ENCODE data around the gene ADPRM. TPM values are rescaled to one million over a fixed set of nuclear protein-coding genes. Genes with fewer than 3 reads are reported as not detected.
A peak's percentile ranks its signal among the peaks of the same experiment; 100 is the strongest.

Gene ADPRM
- total RNA-seq, 1 experiment from 2014 or later: 5.1 TPM

DNA sequence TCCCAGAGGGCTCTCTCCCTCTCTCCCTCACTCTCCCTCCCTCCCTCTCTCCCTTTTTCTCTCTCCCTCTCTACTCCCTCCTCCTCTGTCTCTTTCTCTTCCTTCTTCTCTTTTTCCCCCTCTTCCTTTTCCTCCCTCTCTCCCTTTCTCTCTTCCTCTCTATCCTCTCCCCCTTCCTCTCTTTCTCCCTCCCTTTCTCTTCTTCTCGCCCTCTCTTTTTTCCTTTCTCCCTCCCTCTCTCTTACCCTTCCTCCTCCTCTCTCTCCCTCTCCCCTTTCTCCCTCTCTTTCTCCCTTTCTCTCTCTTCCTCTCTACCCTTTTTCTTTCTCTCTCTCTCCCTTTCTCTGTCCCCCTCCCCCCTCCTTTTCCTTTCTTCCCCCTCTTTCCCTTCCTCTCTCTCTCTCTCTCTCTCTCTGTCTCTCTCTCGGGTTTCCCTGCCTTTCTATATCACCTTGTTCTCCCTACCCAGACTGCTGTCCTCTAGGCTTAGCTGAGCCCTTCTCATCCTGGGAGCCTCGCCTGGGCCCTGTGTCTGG, 58.3 kb downstream of the ADPRM start:
- Mint-ChIP-seq H3K9me3 (no peaks in the 10 kb centered on the region; a peak in 1 of 5 replicates), H3K4me1 (peaks cover 39% of the 10 kb centered on the region in 2 experiments), H3K4me3 (peak overlapping the region; percentile 70 to 81), H3K27ac (peak overlapping the region; percentile 93 to 99 (median 93)), H3K36me3 (ENCODE audit: insufficient read depth in 1 of 3, low read depth in 3 of 3) (no peaks in the 10 kb centered on the region), H3K27me3 (ENCODE audit: low read depth) (no peaks in the 10 kb centered on the region)
- Histone ChIP-seq H3T11ph (ENCODE audit: low read length) (no peak overlapping the region), H3K23me2 (ENCODE audit: insufficient read length, low read depth, low read length, poor library complexity, severe bottlenecking) (peaks cover 6% of the 10 kb centered on the region), H3K4me2 (ENCODE audit: insufficient read depth, insufficient read length, low read length) (peak overlapping the region; percentile 49), H2AFZ (ENCODE audit: low read length) (no peak overlapping the region), H2BK20ac (ENCODE audit: low read depth, low read length, poor library complexity, severe bottlenecking) (no peak overlapping the region), H3K27ac (ENCODE audit: insufficient read length, low read depth, low read length) (no peak overlapping the region), H4K5ac (ENCODE audit: insufficient read length, low read depth, low read length) (no peak overlapping the region), H3K9ac (ENCODE audit: extremely low read depth, insufficient read length, low read length) (no peak overlapping the region), H4K8ac (replicated peaks; ENCODE audit: insufficient read length, low read depth, low read length) (no peak overlapping the region), H3K79me2 (ENCODE audit: insufficient read depth, low read length) (no peaks in the 10 kb centered on the region), H3K18ac (ENCODE audit: insufficient read length, low read depth, low read length) (no peak overlapping the region), H4K91ac (ENCODE audit: insufficient read length, low read depth, low read length) (no peak overlapping the region), H3K4me1 (ENCODE audit: insufficient read depth, low read length) (peaks cover 14% of the 10 kb centered on the region; the same call in 1 of the 2 replicates), H2BK5ac (ENCODE audit: insufficient read length, low read length) (no peak overlapping the region), H3K27me3 (ENCODE audit: insufficient read depth, low read length) (no peaks in the 10 kb centered on the region), H2AK5ac (ENCODE audit: insufficient read length, low read length) (no peak overlapping the region), H3K23ac (ENCODE audit: insufficient read length, low read depth, low read length) (no peak overlapping the region), H3K79me1 (ENCODE audit: insufficient read depth, low read depth, low read length, poor library complexity, severe bottlenecking) (no peaks in the 10 kb centered on the region), H2BK120ac (ENCODE audit: low read depth, low read length, poor library complexity, severe bottlenecking) (no peak overlapping the region), H3K56ac (ENCODE audit: insufficient read length, low read depth, low read length) (no peak overlapping the region), H4K20me1 (ENCODE audit: control insufficient read depth, insufficient read depth, insufficient read length) (no peaks in the 10 kb centered on the region), H2BK12ac (ENCODE audit: insufficient read length, low read depth, low read length) (no peak overlapping the region), H3K4ac (ENCODE audit: low read depth, low read length) (no peak overlapping the region), H2BK15ac (ENCODE audit: low read depth, low read length) (no peak overlapping the region), H3K9me3 (ENCODE audit: control insufficient read depth, low read depth, low read length) (no peaks in the 10 kb centered on the region), H3K14ac (ENCODE audit: insufficient read depth, low read length) (no peak overlapping the region; the same call in 1 of the 2 replicates)
- DNase-seq: no peak
- no CpG with 5 or more reads among the region's 3 CpGs for WGBS (ENCODE audit: extremely low coverage, insufficient read length, low lambda C conversion rate)
- TF ChIP-seq, protein P1, sequence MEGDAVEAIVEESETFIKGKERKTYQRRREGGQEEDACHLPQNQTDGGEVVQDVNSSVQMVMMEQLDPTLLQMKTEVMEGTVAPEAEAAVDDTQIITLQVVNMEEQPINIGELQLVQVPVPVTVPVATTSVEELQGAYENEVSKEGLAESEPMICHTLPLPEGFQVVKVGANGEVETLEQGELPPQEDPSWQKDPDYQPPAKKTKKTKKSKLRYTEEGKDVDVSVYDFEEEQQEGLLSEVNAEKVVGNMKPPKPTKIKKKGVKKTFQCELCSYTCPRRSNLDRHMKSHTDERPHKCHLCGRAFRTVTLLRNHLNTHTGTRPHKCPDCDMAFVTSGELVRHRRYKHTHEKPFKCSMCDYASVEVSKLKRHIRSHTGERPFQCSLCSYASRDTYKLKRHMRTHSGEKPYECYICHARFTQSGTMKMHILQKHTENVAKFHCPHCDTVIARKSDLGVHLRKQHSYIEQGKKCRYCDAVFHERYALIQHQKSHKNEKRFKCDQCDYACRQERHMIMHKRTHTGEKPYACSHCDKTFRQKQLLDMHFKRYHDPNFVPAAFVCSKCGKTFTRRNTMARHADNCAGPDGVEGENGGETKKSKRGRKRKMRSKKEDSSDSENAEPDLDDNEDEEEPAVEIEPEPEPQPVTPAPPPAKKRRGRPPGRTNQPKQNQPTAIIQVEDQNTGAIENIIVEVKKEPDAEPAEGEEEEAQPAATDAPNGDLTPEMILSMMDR (conservative IDR thresholded peaks at IDR 0.05): no peak
